PC-9 (cell line): Measurements from ENCODE around the gene CMIP. TPM values are rescaled to one million over a fixed set of nuclear protein-coding genes. Genes with fewer than 3 reads are reported as not detected.

ENCODE experiments used
- BruUV-seq: library from RNA; stranded (reverse); fragments of 400-500 nt; replicated peaks from 2 replicates; lab custom pipeline; 2021; lab: Mats Ljungman, UMichigan
- CTCF ChIA-PET: fragments of 300-600 bp; sonication (Branson Sonifier 250); formaldehyde crosslinking; loops from one replicate; lab custom pipeline; 2022; ENCODE audit warnings: antibody characterized with exemption; lab: Charles Lee
- POLR2A ChIA-PET: fragments of 300-600 bp; sonication (Branson Sonifier 250); formaldehyde crosslinking; loops from one replicate; lab custom pipeline; 2022; ENCODE audit warnings: antibody characterized with exemption; ENCODE audit not compliant: unreplicated experiment; lab: Charles Lee
- DNase-seq, 2 experiments: peaks; one replicate each; pipeline versions ENCODE4 v3.0.0 to v3.0.0-alpha.2; 2015 to 2022; ENCODE audit warnings: mixed read lengths in 1 of 2
- H2AFZ ChIP-seq: fragments of 200-600 bp; sonication (generic); 2 replicates; pipeline ENCODE4 v1.8.1; 2017; ENCODE audit warnings: antibody characterized with exemption
- H3F3A ChIP-seq: fragments of 200-600 bp; sonication (generic); 2 replicates; pipeline ENCODE4 v1.8.1; 2017; ENCODE audit warnings: antibody characterized with exemption, mild to moderate bottlenecking, low read depth; ENCODE audit not compliant: insufficient read depth
- H3K27ac ChIP-seq: fragments of 200-600 bp; sonication (generic); 2 replicates; pipeline ENCODE4 v1.6.1; 2016; ENCODE audit warnings: mixed run types
- H3K27me3 ChIP-seq: fragments of 200-600 bp; sonication (generic); 2 replicates; pipeline ENCODE4 v1.6.1; 2016; ENCODE audit warnings: low read depth, mixed run types; ENCODE audit not compliant: insufficient read depth
- H3K36me3 ChIP-seq: fragments of 200-600 bp; sonication (generic); 2 replicates; pipeline ENCODE4 v1.6.1; 2016; ENCODE audit warnings: low read depth, mixed run types
- H3K4me1 ChIP-seq: fragments of 200-600 bp; sonication (generic); replicated peaks from 2 replicates; pipeline ENCODE4 v1.6.1; 2016; ENCODE audit warnings: mixed run types; ENCODE audit not compliant: insufficient read depth
- H3K4me2 ChIP-seq: fragments of 200-600 bp; sonication (generic); 2 replicates; pipeline ENCODE4 v1.6.1; 2017; ENCODE audit warnings: mixed run types
- H3K4me3 ChIP-seq: fragments of 200-600 bp; sonication (generic); 2 replicates; pipeline ENCODE4 v1.6.1; 2016; ENCODE audit warnings: mixed run types
- H3K79me2 ChIP-seq: fragments of 200-600 bp; sonication (generic); 2 replicates; pipeline ENCODE4 v1.6.1; 2017; ENCODE audit warnings: low read depth, mixed run types
- H3K9me2 ChIP-seq: fragments of 200-600 bp; sonication (generic); 2 replicates; pipeline ENCODE4 v1.8.1; 2017; ENCODE audit warnings: mild to moderate bottlenecking; ENCODE audit not compliant: insufficient read depth
- H3K9me3 ChIP-seq: fragments of 200-600 bp; sonication (generic); 2 replicates; pipeline ENCODE4 v1.8.1; 2016; ENCODE audit warnings: low read depth; ENCODE audit not compliant: insufficient read depth
- H4K20me1 ChIP-seq: fragments of 200-600 bp; sonication (generic); 2 replicates; pipeline ENCODE4 v1.8.1; 2017; ENCODE audit not compliant: insufficient read depth
- EZH2 ChIP-seq: fragments of 200-600 bp; sonication (generic); IDR thresholded peaks from 2 replicates; pipeline ENCODE4 v1.8.0; 2017; ENCODE audit warnings: antibody characterized with exemption, low read depth
- intact Hi-C: fragments of 100-400 bp; cut with micrococcal nuclease; formaldehyde crosslinking; loops from one replicate; pipeline ENCODE4 v1.10.0; 2022; ENCODE audit not compliant: unreplicated experiment
- total RNA-seq: library from RNA; stranded (reverse); gene quantifications from 2 replicates; pipeline ENCODE4 v1.2.3, GENCODE V29; 2021
- TF ChIP-seq, protein P1 (sequence below): fragments of 200-600 bp; sonication (generic); conservative IDR thresholded peaks from 2 replicates; pipeline ENCODE4 v1.6.1; 2017; ENCODE audit warnings: mixed run types, antibody characterized with exemption, mild to moderate bottlenecking, moderate library complexity

The CMIP gene
- total RNA-seq, 1 experiment from 2014 or later, result 96.6 TPM

DNA sequence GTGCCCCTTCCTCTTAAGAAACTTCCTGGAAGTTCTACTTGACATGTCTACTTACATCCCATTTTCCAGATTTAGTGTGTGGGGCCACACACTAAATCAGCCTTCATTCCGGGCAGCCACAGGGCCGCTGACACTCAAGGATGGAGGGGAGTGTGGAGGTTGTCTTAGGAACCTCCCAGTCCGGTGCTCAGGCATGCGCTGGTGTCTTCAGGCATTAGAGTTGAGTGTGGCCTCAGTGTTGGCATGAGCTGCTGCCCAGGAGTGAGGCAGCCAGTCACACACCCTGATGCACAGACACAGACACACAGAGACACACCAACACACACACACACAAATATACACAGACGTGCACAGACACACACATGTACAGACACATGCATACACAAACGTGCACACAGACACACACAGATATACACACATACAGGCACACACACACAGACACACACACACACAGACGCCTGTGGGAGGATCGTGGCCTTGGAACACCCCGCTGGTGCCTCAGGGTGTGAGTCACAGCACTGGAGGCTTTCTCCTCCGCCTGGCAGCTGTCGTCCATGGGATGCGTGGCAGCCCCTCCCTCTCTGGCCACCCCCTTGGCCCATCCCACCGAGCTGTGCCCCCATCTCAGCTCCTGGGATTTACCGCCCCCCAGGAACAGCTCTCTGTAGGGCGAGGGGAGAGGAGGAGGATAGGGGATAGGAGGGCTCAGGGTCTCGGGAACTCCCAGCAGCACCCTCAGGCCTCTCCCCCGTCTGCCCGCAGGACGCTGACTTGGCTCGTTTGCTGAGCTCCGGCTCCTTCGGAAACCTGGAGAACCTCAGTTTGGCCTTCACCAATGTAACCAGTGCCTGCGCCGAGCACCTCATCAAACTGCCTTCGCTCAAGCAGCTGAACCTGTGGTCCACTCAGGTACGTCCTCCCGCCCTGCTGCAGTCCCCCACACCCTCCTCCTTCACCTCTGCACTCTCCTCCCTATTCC, 258.9 kb downstream of the CMIP start:
- peaks cover 29% of the 10 kb centered on the region; the same call in 1 of the 2 replicates for H3F3A ChIP-seq
- H3K4me1 ChIP-seq, result no peaks in the 10 kb centered on the region
- no peaks in the 10 kb centered on the region for H3K9me3 ChIP-seq
- ChIA-PET POLR2A (no interaction called here), CTCF (interaction anchor here (0.5 to 0.7 kb wide), 2 partner anchors 170 to 316 kb away, joined by 3 read pairs; no protein-coding TSS in a partner anchor)
- H3K9me2 ChIP-seq, result no peaks in the 10 kb centered on the region
- peaks cover 4% of the 10 kb centered on the region; the same call in 1 of the 2 replicates for H3K36me3 ChIP-seq
- TF ChIP-seq, protein P1, sequence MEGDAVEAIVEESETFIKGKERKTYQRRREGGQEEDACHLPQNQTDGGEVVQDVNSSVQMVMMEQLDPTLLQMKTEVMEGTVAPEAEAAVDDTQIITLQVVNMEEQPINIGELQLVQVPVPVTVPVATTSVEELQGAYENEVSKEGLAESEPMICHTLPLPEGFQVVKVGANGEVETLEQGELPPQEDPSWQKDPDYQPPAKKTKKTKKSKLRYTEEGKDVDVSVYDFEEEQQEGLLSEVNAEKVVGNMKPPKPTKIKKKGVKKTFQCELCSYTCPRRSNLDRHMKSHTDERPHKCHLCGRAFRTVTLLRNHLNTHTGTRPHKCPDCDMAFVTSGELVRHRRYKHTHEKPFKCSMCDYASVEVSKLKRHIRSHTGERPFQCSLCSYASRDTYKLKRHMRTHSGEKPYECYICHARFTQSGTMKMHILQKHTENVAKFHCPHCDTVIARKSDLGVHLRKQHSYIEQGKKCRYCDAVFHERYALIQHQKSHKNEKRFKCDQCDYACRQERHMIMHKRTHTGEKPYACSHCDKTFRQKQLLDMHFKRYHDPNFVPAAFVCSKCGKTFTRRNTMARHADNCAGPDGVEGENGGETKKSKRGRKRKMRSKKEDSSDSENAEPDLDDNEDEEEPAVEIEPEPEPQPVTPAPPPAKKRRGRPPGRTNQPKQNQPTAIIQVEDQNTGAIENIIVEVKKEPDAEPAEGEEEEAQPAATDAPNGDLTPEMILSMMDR, result no peak
- TF ChIP-seq EZH2, result no peak
- no peak overlapping the region for H3K27ac ChIP-seq
- BruUV-seq, result no TSS peak
- H3K4me3 ChIP-seq, result no peak overlapping the region
- no peak overlapping the region for H2AFZ ChIP-seq
- no peaks in the 10 kb centered on the region for H3K79me2 ChIP-seq
- no peaks in the 10 kb centered on the region for H4K20me1 ChIP-seq
- H3K4me2 ChIP-seq, result no peak overlapping the region
- H3K27me3 ChIP-seq, result no peaks in the 10 kb centered on the region
- intact Hi-C loops, result no loop called here
- DNase-seq, result no peak

DNA sequence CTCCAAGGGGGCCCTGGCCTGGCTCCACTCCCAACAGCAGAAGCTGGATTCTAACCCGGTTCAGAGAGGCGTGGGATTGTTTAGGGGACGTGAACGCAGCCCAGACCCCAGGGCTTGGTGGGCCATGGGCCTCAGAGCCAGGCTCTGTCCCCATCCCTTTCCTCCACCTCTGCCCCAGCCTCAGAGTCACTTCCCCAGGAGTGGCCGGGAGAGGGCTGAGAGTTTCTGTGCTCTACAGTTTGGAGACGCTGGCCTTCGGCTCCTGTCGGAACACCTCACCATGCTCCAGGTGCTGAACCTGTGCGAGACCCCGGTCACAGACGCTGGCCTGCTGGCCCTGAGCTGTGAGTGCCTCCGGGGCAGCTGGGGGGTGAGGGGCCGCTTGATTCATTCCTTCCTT, 260.7 kb downstream of the CMIP start:
- H3K4me2 ChIP-seq, result no peak overlapping the region
- H4K20me1 ChIP-seq, result no peaks in the 10 kb centered on the region
- no peak overlapping the region for H3K27ac ChIP-seq
- no TSS peak for BruUV-seq
- TF ChIP-seq, protein P1, result no peak
- no peak for TF ChIP-seq EZH2
- no peak overlapping the region for H3K4me3 ChIP-seq
- POLR2A ChIA-PET, result no interaction called here
- peaks cover 29% of the 10 kb centered on the region; the same call in 1 of the 2 replicates for H3F3A ChIP-seq
- CTCF ChIA-PET, result no interaction called here
- no peak for DNase-seq
- no peak overlapping the region for H2AFZ ChIP-seq
- intact Hi-C loops, result no loop called here
- no peaks in the 10 kb centered on the region for H3K27me3 ChIP-seq
- no peaks in the 10 kb centered on the region for H3K4me1 ChIP-seq
- H3K79me2 ChIP-seq, result no peaks in the 10 kb centered on the region
- peaks cover 4% of the 10 kb centered on the region; the same call in 1 of the 2 replicates for H3K36me3 ChIP-seq
- H3K9me2 ChIP-seq, result no peaks in the 10 kb centered on the region
- H3K9me3 ChIP-seq, result no peaks in the 10 kb centered on the region

DNA sequence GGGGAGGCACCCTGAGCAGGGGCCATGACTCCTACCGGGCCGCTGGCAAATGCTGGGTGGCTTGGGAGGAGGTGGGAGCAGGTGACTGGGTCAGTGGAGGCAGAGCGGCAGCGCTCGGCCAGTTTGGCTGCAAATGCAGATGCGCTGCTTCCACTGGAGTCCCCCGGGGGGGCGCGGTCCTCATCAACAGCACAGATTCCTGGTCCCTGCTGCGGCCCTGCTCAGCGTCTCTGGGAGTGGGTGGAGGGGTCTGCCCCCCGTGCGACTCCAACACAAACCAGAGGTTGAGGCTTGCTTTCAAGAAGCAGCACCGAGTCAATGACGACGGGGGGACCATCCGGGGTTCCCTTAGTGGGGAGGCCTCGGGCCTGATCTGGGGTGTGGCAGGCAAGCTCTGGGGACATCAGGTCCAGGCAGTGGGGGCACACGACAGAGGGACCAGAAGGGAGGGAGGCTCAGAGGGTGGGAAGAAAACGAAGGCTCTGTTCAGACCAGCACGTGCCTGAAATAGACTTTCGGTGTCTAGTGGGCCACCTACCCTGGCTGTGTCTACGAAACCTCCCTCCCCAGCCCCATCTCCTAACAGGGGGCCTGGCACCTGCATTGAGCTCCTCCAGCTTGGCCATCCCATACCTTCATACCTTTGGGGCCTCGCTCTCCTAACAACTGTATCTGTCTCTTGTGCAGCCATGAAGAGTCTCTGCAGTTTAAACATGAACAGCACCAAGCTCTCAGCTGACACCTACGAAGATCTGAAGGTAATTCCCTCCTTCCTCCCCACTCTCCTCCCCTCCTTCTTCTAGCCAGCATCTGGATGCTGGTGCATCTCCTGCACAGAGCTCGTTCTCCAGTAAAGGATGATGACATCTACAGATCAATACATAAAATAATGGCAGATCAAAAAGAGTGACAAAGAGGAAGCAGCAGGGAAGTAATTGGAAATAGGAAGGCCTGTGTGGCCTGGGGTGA, 262.0 kb downstream of the CMIP start:
- no peak for DNase-seq

More for the DNA sequence above, 262.0 kb downstream of the CMIP start:
- H3K36me3 ChIP-seq, result peaks cover 4% of the 10 kb centered on the region; the same call in 1 of the 2 replicates
- H2AFZ ChIP-seq, result no peak overlapping the region
- H3K4me1 ChIP-seq, result peaks cover 12% of the 10 kb centered on the region
- BruUV-seq, result no TSS peak
- ChIA-PET CTCF (no interaction called here), POLR2A (interaction anchor here (0.6 kb wide), 1 partner anchor 513 kb away, joined by 5 read pairs; no protein-coding TSS in a partner anchor)
- H3K9me2 ChIP-seq, result no peaks in the 10 kb centered on the region
- H3K27me3 ChIP-seq, result no peaks in the 10 kb centered on the region
- H3K4me3 ChIP-seq, result no peak overlapping the region
- no peaks in the 10 kb centered on the region for H3K79me2 ChIP-seq
- TF ChIP-seq EZH2, result no peak
- TF ChIP-seq, protein P1, result no peak
- no peaks in the 10 kb centered on the region for H3K9me3 ChIP-seq
- H3F3A ChIP-seq, result peaks cover 33% of the 10 kb centered on the region; the same call in 1 of the 2 replicates
- no peaks in the 10 kb centered on the region for H4K20me1 ChIP-seq
- intact Hi-C loops, result no loop called here
- H3K4me2 ChIP-seq, result no peak overlapping the region
- no peak overlapping the region for H3K27ac ChIP-seq
